DOHH2 (cell line): ENCODE results near the gene CPS1.

Experiments
- H3F3A ChIP-seq: fragments of 200-600 bp; sonication (generic), shearing (Covaris generic); 2 replicates; pipeline ENCODE4 v1.6.0; 2016; ENCODE audit warnings: antibody characterized with exemption, mild to moderate bottlenecking; ENCODE audit not compliant: control insufficient read depth, insufficient read depth
- H3K27ac ChIP-seq: fragments of 200-600 bp; sonication (generic); 2 replicates; pipeline ENCODE4 v1.5.1; 2014; ENCODE audit warnings: low read depth, mild to moderate bottlenecking, low read length, moderate library complexity
- H3K27me3 ChIP-seq: fragments of 200-600 bp; sonication (generic); 2 replicates; pipeline ENCODE4 v1.6.1; 2014; ENCODE audit warnings: mild to moderate bottlenecking, low read length, mixed read lengths; ENCODE audit not compliant: control insufficient read depth
- H3K36me3 ChIP-seq: fragments of 200-600 bp; sonication (generic); 2 replicates; pipeline ENCODE4 v1.6.1; 2014; ENCODE audit warnings: mild to moderate bottlenecking, low read length, moderate library complexity, mixed read lengths; ENCODE audit not compliant: control insufficient read depth
- H3K4me1 ChIP-seq: fragments of 200-600 bp; sonication (generic); 2 replicates; pipeline ENCODE4 v1.6.1; 2014; ENCODE audit warnings: mild to moderate bottlenecking, low read length, mixed read lengths; ENCODE audit not compliant: control insufficient read depth
- H3K4me2 ChIP-seq: fragments of 200-600 bp; sonication (generic); 2 replicates; pipeline ENCODE4 v1.6.0; 2014; ENCODE audit warnings: mild to moderate bottlenecking, low read length, moderate library complexity
- H3K4me3 ChIP-seq: fragments of 200-600 bp; sonication (generic); 2 replicates; pipeline ENCODE4 v1.5.1; 2014; ENCODE audit warnings: mild to moderate bottlenecking, low read length, mixed read lengths
- H3K79me2 ChIP-seq: fragments of 200-600 bp; sonication (generic); 2 replicates; pipeline ENCODE4 v1.6.1; 2014; ENCODE audit warnings: mild to moderate bottlenecking, low read length, mixed read lengths; ENCODE audit not compliant: control insufficient read depth
- H3K9me2 ChIP-seq: fragments of 200-600 bp; sonication (generic); replicated peaks from 2 replicates; pipeline ENCODE4 v1.6.1; 2014; ENCODE audit warnings: mild to moderate bottlenecking, low read length, mixed read lengths; ENCODE audit not compliant: control insufficient read depth
- H3K9me3 ChIP-seq: fragments of 200-600 bp; sonication (generic); 2 replicates; pipeline ENCODE4 v1.6.1; 2014; ENCODE audit warnings: antibody characterized with exemption, low read length, mixed read lengths; ENCODE audit not compliant: control insufficient read depth, insufficient read depth
- H4K20me1 ChIP-seq: fragments of 200-600 bp; sonication (generic); 2 replicates; pipeline ENCODE4 v1.6.0; 2014; ENCODE audit warnings: low read depth, mild to moderate bottlenecking, antibody characterized with exemption, low read length, moderate library complexity; ENCODE audit not compliant: control insufficient read depth, insufficient read depth
- CTCF ChIP-seq: fragments of 200-600 bp; sonication (generic); IDR thresholded peaks from one replicate; pipeline ENCODE4 v1.5.1; 2014; ENCODE audit warnings: antibody characterized with exemption, mild to moderate bottlenecking, low read depth, low read length; ENCODE audit not compliant: poor library complexity, severe bottlenecking
- EZH2phosphoT487 ChIP-seq: fragments of 200-600 bp; sonication (generic); IDR thresholded peaks from 2 replicates; pipeline ENCODE4 v1.6.1; 2017; ENCODE audit warnings: borderline replicate concordance, mild to moderate bottlenecking, antibody characterized with exemption, low read length, moderate library complexity, mixed read lengths

Gene CPS1

GRCh38 chr2:210657874-210658273, 101.5 kb downstream of the CPS1 start:
- H3K4me2 ChIP-seq, result no peak overlapping the region
- no peaks in the 10 kb centered on the region for H3K9me2 ChIP-seq
- H3F3A ChIP-seq, result no peaks in the 10 kb centered on the region
- H3K27me3 ChIP-seq, result no peaks in the 10 kb centered on the region
- no peaks in the 10 kb centered on the region for H3K4me1 ChIP-seq
- no peaks in the 10 kb centered on the region for H3K79me2 ChIP-seq
- peaks cover 5% of the 10 kb centered on the region; the same call in 1 of the 2 replicates for H3K9me3 ChIP-seq
- H3K27ac ChIP-seq, result no peak overlapping the region
- H3K36me3 ChIP-seq, result no peaks in the 10 kb centered on the region
- TF ChIP-seq CTCF, result no peak
- TF ChIP-seq EZH2phosphoT487, result no peak
- H3K4me3 ChIP-seq, result no peak overlapping the region
- H4K20me1 ChIP-seq, result no peaks in the 10 kb centered on the region

- Histone ChIP-seq H3K4me1 (no peaks in the 10 kb centered on the region), H3K9me3 (peaks cover 5% of the 10 kb centered on the region; the same call in 1 of the 2 replicates), H3K4me2 (no peak overlapping the region), H3K36me3 (no peaks in the 10 kb centered on the region), H3F3A (no peaks in the 10 kb centered on the region), H4K20me1 (no peaks in the 10 kb centered on the region), H3K27me3 (no peaks in the 10 kb centered on the region), H3K4me3 (no peak overlapping the region), H3K9me2 (no peaks in the 10 kb centered on the region), H3K27ac (no peak overlapping the region), H3K79me2 (no peaks in the 10 kb centered on the region)
- TF ChIP-seq EZH2phosphoT487 (no peak), CTCF (no peak)
Observed at GRCh38 chr2:210660751-210661150, 104.4 kb downstream of the CPS1 start.

- Histone ChIP-seq H3K4me2 (no peak overlapping the region), H3K27me3 (no peaks in the 10 kb centered on the region), H3K79me2 (no peaks in the 10 kb centered on the region), H4K20me1 (no peaks in the 10 kb centered on the region), H3K36me3 (no peaks in the 10 kb centered on the region), H3K4me1 (no peaks in the 10 kb centered on the region), H3K4me3 (no peak overlapping the region), H3K9me2 (no peaks in the 10 kb centered on the region), H3F3A (no peaks in the 10 kb centered on the region), H3K27ac (no peak overlapping the region), H3K9me3 (peaks cover 5% of the 10 kb centered on the region; the same call in 1 of the 2 replicates)
- TF ChIP-seq CTCF, result no peak
- no peak for TF ChIP-seq EZH2phosphoT487
Observed at GRCh38 chr2:210662560-210662959, 106.2 kb downstream of the CPS1 start.
